Spinal cord (tissue), 10 donors: Measurements from ENCODE around the gene LSAMP. TPM values are rescaled to one million over a fixed set of nuclear protein-coding genes. Genes with fewer than 3 reads are reported as not detected.

Source experiments
- DNase-seq, 6 donors: peaks; one replicate each; pipeline versions ENCODE4 v3.0.0 to v3.0.0-alpha.2; 2013 to 2015; ENCODE audit warnings: low spot score in 6 of 6, low read depth in 4 of 6
- H3K27ac ChIP-seq: one replicate; pipeline ENCODE4 v1.5.1; 2013; ENCODE audit warnings: low read depth, low read length, control low read depth
- H3K27me3 ChIP-seq: one replicate; pipeline ENCODE4 v1.6.1; 2013; ENCODE audit warnings: low read length; ENCODE audit not compliant: control insufficient read depth, insufficient read depth
- H3K36me3 ChIP-seq: one replicate; pipeline ENCODE4 v1.6.1; 2013; ENCODE audit warnings: low read length; ENCODE audit not compliant: control insufficient read depth, insufficient read depth
- H3K4me1 ChIP-seq: one replicate; pipeline ENCODE4 v1.6.1; 2013; ENCODE audit warnings: low read length; ENCODE audit not compliant: control insufficient read depth, insufficient read depth
- H3K4me3 ChIP-seq: one replicate; pipeline ENCODE4 v1.5.1; 2013; ENCODE audit warnings: low read depth, low read length, control low read depth
- H3K9me3 ChIP-seq: one replicate; pipeline ENCODE4 v1.6.1; 2013; ENCODE audit warnings: low read length; ENCODE audit not compliant: control insufficient read depth, insufficient read depth
- WGBS: methylation state at CpG from one replicate; pipeline ENCODE4 v1.1.5; 2013; ENCODE audit warnings: missing lambda C conversion rate; ENCODE audit not compliant: insufficient coverage; 5-methylcytosine and 5-hydroxymethylcytosine counted together
- polyA plus RNA-seq, 2 donors: library from polyadenylated mRNA; unstranded; fragments of 120-200 nt; gene quantifications; one replicate each; pipeline ENCODE4 v1.2.1, GENCODE V29; 2013; ENCODE audit not compliant: insufficient read length in 2 of 2
- total RNA-seq, 2 donors: library from RNA; depleted of rRNA in 1 of 2; stranded (reverse); fragments of 120-200 nt in 1 of 2; fragments of >200 nt in 1 of 2; gene quantifications; one replicate each; pipeline versions ENCODE4 v1.2.3 to v1.2.4, GENCODE V29; 2013 to 2014
- donor health status: healthy.

LSAMP gene
- total and polyA plus RNA-seq, 4 donors = 69.4 to 174 (median 108) TPM

GRCh38 chr3:116285781-116286421, 159.4 kb downstream of the LSAMP start:
- H3K27ac ChIP-seq = no peak overlapping the region
- H3K9me3 ChIP-seq = no peaks in the 10 kb centered on the region
- H3K4me1 ChIP-seq = no peaks in the 10 kb centered on the region
- WGBS = 100% methylated on average over 1 of the region's 1 CpG
- H3K36me3 ChIP-seq = no peaks in the 10 kb centered on the region
- no peak for DNase-seq
- H3K27me3 ChIP-seq = no peaks in the 10 kb centered on the region
- H3K4me3 ChIP-seq = no peak overlapping the region

GRCh38 chr3:116281313-116282143, 163.8 kb downstream of the LSAMP start:
- WGBS = 20% methylated on average over 1 of the region's 4 CpGs
- DNase-seq = no peak
- no peaks in the 10 kb centered on the region for H3K27me3 ChIP-seq
- no peaks in the 10 kb centered on the region for H3K36me3 ChIP-seq
- H3K9me3 ChIP-seq = no peaks in the 10 kb centered on the region
- no peak overlapping the region for H3K4me3 ChIP-seq
- peak overlapping the region; percentile 61 for H3K27ac ChIP-seq
- H3K4me1 ChIP-seq = no peaks in the 10 kb centered on the region

DNA sequence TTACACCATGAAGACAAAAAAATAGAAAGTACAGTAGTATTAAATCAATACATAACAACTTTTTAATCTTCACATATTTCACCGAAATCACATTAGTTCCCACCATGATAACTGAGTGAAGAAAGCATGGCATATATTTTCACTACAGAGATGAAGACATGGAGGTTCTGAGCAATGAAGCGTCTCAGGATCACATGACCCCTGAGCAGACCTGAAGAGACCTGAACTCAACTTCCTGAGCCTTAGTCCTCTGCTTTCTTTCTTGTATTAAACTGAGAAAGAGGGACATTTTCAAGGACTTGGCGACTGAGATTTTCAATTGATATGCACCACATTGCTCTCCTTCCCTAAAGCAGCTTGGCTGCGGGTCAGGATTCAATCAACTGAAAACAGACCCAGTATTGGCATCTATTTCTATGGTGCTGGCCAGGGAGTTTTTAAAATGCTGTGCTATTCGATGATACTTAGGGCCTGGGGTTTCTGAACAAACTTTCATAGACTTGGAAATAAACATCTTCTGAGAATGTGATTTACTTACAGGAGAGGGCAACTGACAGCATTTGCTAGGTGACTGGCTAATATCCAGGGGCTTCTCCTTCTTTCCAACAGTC, 165.1 kb downstream of the LSAMP start:
- H3K4me1 ChIP-seq = no peaks in the 10 kb centered on the region
- WGBS = 50% methylated on average over 1 of the region's 5 CpGs
- H3K9me3 ChIP-seq = no peaks in the 10 kb centered on the region
- no peaks in the 10 kb centered on the region for H3K27me3 ChIP-seq
- H3K27ac ChIP-seq = peak overlapping the region; percentile 61
- DNase-seq = peak; percentile 46 to 94 (median 67)
- no peaks in the 10 kb centered on the region for H3K36me3 ChIP-seq
- H3K4me3 ChIP-seq = no peak overlapping the region

- Histone ChIP-seq H3K27ac (no peak overlapping the region), H3K4me3 (no peak overlapping the region), H3K36me3 (no peaks in the 10 kb centered on the region), H3K27me3 (no peaks in the 10 kb centered on the region), H3K9me3 (no peaks in the 10 kb centered on the region), H3K4me1 (no peaks in the 10 kb centered on the region)
- DNase-seq = no peak
- WGBS = 34% methylated on average over 2 of the region's 3 CpGs
Measured at GRCh38 chr3:116276675-116277074, 168.6 kb downstream of the LSAMP start.

DNA sequence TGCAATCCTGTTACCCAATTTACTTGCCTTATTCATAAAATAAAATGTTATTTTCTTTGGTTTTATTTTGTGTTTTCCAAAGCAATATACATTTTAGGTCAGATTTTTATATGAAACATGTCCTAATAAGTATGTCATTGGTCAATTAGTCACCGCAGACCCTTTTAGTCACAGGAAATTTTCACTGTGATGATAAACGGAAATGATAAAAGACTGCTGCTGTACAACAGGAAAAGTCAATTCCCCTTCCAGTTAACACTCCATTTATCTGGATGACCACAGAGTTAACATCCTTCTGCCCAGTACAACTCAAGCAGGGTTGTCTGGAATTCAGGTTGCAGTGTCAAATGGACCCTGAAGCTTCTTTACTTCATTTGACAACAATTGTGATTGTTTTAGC, 175.2 kb downstream of the LSAMP start:
- DNase-seq = no peak
- Histone ChIP-seq H3K4me3 (no peak overlapping the region), H3K27me3 (no peaks in the 10 kb centered on the region), H3K4me1 (no peaks in the 10 kb centered on the region), H3K36me3 (no peaks in the 10 kb centered on the region), H3K27ac (no peak overlapping the region), H3K9me3 (no peaks in the 10 kb centered on the region)
- no CpG with 5 or more reads among the region's 2 CpGs for WGBS

DNA sequence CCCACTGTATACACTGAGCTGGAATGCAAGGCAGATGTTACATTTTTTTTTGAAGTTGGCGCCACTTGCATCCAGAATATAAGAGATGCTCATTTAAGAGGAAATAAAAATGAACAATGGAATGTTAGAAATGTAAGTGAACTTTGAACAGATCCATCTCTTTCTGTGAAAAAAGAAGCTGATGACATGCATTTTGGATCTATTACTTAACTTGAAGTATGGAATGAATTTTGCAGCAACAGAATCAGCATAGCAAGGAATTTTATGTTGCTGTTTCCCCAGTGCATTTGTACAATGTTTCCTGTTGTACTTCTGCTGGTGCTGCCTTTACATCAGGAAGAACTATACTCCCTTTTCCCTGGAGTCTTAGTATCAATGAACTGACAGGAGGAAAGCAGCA, 178.2 kb downstream of the LSAMP start:
- no peaks in the 10 kb centered on the region for H3K36me3 ChIP-seq
- H3K27me3 ChIP-seq = no peaks in the 10 kb centered on the region
- H3K4me1 ChIP-seq = no peaks in the 10 kb centered on the region
- WGBS = 100% methylated on average over 1 of the region's 1 CpG
- no peaks in the 10 kb centered on the region for H3K9me3 ChIP-seq
- no peak for DNase-seq
- no peak overlapping the region for H3K27ac ChIP-seq
- H3K4me3 ChIP-seq = no peak overlapping the region

GRCh38 chr3:116265976-116266584, 179.2 kb downstream of the LSAMP start:
- H3K27me3 ChIP-seq = no peaks in the 10 kb centered on the region
- DNase-seq = peak in 1 of 6 donors; percentile 40
- H3K36me3 ChIP-seq = no peaks in the 10 kb centered on the region
- H3K4me3 ChIP-seq = no peak overlapping the region
- H3K27ac ChIP-seq = no peak overlapping the region
- no peaks in the 10 kb centered on the region for H3K4me1 ChIP-seq
- H3K9me3 ChIP-seq = no peaks in the 10 kb centered on the region
- WGBS = no CpG with 5 or more reads among the region's 1 CpG

GRCh38 chr3:116265320-116265695, 180.0 kb downstream of the LSAMP start:
- no peaks in the 10 kb centered on the region for H3K9me3 ChIP-seq
- no peak overlapping the region for H3K27ac ChIP-seq
- DNase-seq = peak in 1 of 6 donors; percentile 44
- WGBS = no CpG with 5 or more reads among the region's 8 CpGs
- no peaks in the 10 kb centered on the region for H3K4me1 ChIP-seq
- no peaks in the 10 kb centered on the region for H3K36me3 ChIP-seq
- no peaks in the 10 kb centered on the region for H3K27me3 ChIP-seq
- no peak overlapping the region for H3K4me3 ChIP-seq

GRCh38 chr3:116264546-116265319, 180.6 kb downstream of the LSAMP start:
- H3K4me3 ChIP-seq = no peak overlapping the region
- no peaks in the 10 kb centered on the region for H3K9me3 ChIP-seq
- no peak overlapping the region for H3K27ac ChIP-seq
- no CpG with 5 or more reads among the region's 4 CpGs for WGBS
- no peaks in the 10 kb centered on the region for H3K4me1 ChIP-seq
- no peaks in the 10 kb centered on the region for H3K27me3 ChIP-seq
- no peak for DNase-seq
- H3K36me3 ChIP-seq = no peaks in the 10 kb centered on the region
